Psoas muscle (tissue), 8 donors: ENCODE results near the gene MICALL2. TPM values are rescaled to one million over a fixed set of nuclear protein-coding genes. Genes with fewer than 3 reads are reported as not detected.

Source experiments
- ATAC-seq, 4 donors: fragments of 200-7000 bp; cut with Tn5 transposase; one replicate each; pipeline ENCODE4 v1.9.1; 2020; ENCODE audit warnings: moderate library complexity in 3 of 4, mild to moderate bottlenecking in 2 of 4
- DNase-seq, 2 donors: peaks; one replicate each; pipeline ENCODE4 v3.0.0-alpha.2; 2020
- H3K27ac ChIP-seq: fragments of 200-600 bp; one replicate; pipeline ENCODE4 v1.8.0; 2022
- H3K27me3 ChIP-seq, 3 donors: fragments of 200-600 bp in 1 of 3; one replicate each; pipeline versions ENCODE4 v1.6.1 to v1.8.0; 2013 to 2022; ENCODE audit warnings: low read length in 2 of 3, mild to moderate bottlenecking in 2 of 3, moderate library complexity in 1 of 3; ENCODE audit not compliant: insufficient read depth in 3 of 3
- H3K36me3 ChIP-seq, 2 donors: fragments of 200-600 bp in 1 of 2; one replicate each; pipeline versions ENCODE4 v1.6.1 to v1.8.0; 2013 to 2022; ENCODE audit warnings: low read depth in 1 of 2, mild to moderate bottlenecking in 1 of 2, moderate library complexity in 1 of 2; ENCODE audit not compliant: insufficient read depth in 1 of 2
- H3K4me1 ChIP-seq: fragments of 200-600 bp; one replicate; pipeline ENCODE4 v1.8.0; 2022
- H3K4me3 ChIP-seq: fragments of 200-600 bp; one replicate; pipeline ENCODE4 v1.8.0; 2022; ENCODE audit warnings: mild to moderate bottlenecking
- H3K9me3 ChIP-seq: fragments of 200-600 bp; one replicate; pipeline ENCODE4 v1.8.0; 2022
- CTCF ChIP-seq: fragments of 200-600 bp; IDR thresholded peaks from one replicate; pipeline ENCODE4 v1.8.0; 2022; ENCODE audit warnings: antibody characterized with exemption
- WGBS, 3 donors: extraction: QIAGEN DNeasy Blood & Tissue Kit; methylation state at CpG; one replicate each; pipeline versions ENCODE4 v1.1.6 to v1.1.7; 2013; 5-methylcytosine and 5-hydroxymethylcytosine counted together
- intact Hi-C, 2 donors: fragments of 100-400 bp; cut with DNase I; formaldehyde crosslinking; loops; one replicate each; pipeline versions ENCODE4 v1.11.0 to v1.14.2; 2022
- polyA plus RNA-seq, 3 donors: library from polyadenylated mRNA; stranded (reverse); fragments of 200-250 nt; gene quantifications; one replicate each; pipeline ENCODE4 v1.2.3, GENCODE V29; 2013
- total RNA-seq, 4 donors: library from RNA; stranded (reverse); fragmentation: NEBNext Ultra II Directional in 2 of 4; extraction: Animal tissue kit (Norgen Biotek cat#: 25700) in 2 of 4; gene quantifications; one replicate each; pipeline versions ENCODE4 v1.2.1 to v1.2.4, GENCODE V29; 2021 to 2023
- donor health status: healthy with polysubstance abuse.
- donor health status: DM: no; HTN: no; CAD: no; lungs with moderate emphysema.
- donor health status: Bipolar disorder and iron deficiency.
- donor health status: healthy.
- donor health status: DM: yes; HTN: yes; CAD: no.
- donor health status: DM: no; HTN: no; CAD: no.
- donor health status: DM: no; HTN: no; CAD: no.
- donor health status: DM: yes; HTN: yes; CAD: no.

MICALL2 gene
- total and polyA plus RNA-seq, 7 donors = 4.6 to 12.0 (median 5.8) TPM

DNA sequence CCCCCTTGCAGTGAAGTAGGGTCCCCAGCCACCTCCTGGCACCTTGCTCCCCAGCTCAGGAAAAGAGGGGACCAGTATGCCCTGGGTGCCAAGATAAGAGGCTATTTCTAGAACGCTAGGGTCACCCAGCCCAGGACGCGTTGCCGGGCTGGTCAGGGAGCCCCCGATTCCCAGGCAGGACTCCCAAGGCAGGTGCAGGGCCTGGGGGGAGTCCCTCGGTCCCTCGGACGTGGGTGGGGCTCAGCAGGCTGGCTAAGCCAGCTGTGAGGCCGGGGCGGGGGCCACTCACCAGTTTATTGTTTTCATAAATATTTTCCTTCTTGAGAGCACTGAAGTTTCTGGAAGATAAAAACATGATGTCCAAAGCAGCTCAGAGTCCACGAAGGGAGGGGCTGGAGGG, 9.3 kb downstream of the MICALL2 start:
- intact Hi-C loops = no loop called here
- no peak for ATAC-seq
- DNase-seq = no peak
- Histone ChIP-seq H3K4me3 (no peak overlapping the region), H3K27ac (no peak overlapping the region), H3K36me3 (no peaks in the 10 kb centered on the region), H3K27me3 (peaks cover 0 to 4% (median 0%) of the 10 kb centered on the region in 3 donors), H3K4me1 (no peaks in the 10 kb centered on the region), H3K9me3 (no peaks in the 10 kb centered on the region)
- WGBS, 3 donors = 60 to 72% (median 66%) methylated on average over 11 of the region's 11 CpGs
- no peak for TF ChIP-seq CTCF

DNA sequence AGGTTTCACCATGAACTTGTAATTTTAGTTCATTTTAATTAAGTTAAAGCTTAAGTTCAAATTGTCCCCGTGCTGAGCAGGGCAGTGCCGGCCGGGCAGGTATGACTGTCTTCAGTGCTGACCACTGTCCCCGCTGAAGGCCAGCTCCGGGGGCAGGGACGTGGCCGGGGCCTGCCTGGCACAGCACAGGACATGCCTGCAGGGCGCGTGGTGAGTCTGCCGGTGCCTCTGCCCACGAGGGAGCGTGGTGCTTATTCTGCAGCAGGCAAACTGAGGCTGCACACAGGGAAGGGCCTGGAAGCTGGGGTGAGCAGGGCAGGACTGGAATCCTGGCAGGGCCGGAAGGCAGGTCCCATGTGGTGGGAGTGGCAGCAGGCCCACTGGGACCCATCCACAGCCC, 9.8 kb downstream of the MICALL2 start:
- Histone ChIP-seq H3K27ac (no peak overlapping the region), H3K36me3 (no peaks in the 10 kb centered on the region), H3K9me3 (no peaks in the 10 kb centered on the region), H3K4me1 (no peaks in the 10 kb centered on the region), H3K4me3 (no peak overlapping the region), H3K27me3 (peaks cover 0 to 4% (median 0%) of the 10 kb centered on the region in 3 donors)
- 80 to 90% (median 89%) methylated on average over 13 of the region's 13 CpGs for WGBS, 3 donors
- TF ChIP-seq CTCF = no peak
- ATAC-seq = no peak
- no peak for DNase-seq
- intact Hi-C loops = no loop called here

- ATAC-seq (no peak), DNase-seq (no peak)
- no peaks in the 10 kb centered on the region for H3K9me3 ChIP-seq
- no peaks in the 10 kb centered on the region for H3K36me3 ChIP-seq
- WGBS, 3 donors = 94 to 98% (median 95%) methylated on average over 14 of the region's 14 CpGs
- no peak for TF ChIP-seq CTCF
- no peak overlapping the region for H3K4me3 ChIP-seq
- intact Hi-C loops = no loop called here
- H3K4me1 ChIP-seq = no peaks in the 10 kb centered on the region
- H3K27ac ChIP-seq = no peak overlapping the region
- peaks cover 0 to 4% (median 0%) of the 10 kb centered on the region in 3 donors for H3K27me3 ChIP-seq
Observed at GRCh38 chr7:1448958-1449357, 10.3 kb downstream of the MICALL2 start.

DNA sequence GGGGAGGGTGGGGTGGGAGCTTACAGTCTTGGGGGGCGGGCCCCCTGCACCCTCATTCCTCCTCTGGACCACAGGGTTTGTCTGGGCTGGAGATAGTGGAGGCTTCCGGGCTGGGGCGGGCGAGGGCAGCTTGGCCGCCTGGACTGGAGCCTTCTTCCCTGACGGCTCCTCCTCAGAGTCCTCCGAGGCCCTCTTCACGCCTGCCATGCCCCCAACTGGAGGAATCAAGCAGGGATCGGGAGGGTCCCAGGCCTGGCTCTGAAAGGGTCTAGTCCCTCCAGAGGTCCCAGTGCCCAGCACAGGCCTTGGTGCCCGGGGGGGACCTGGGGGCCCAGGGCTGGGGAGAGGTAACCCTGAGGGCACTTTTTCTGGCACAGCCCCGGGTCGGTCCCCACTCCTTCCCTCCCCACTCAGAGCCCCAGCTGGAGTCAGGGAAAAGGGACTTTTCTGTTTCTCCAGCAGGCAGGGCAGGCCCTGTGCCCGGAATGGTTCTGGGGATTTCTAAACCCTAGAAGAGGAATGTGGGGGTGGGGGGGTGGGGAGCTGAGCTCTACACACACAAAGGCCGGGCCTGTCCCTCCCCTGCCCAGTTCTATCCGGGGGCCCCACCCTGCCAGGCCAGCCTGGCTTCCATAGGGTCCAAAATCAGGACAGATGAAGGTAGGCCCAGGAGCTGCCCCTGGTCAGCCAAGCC, 11.6 kb downstream of the MICALL2 start:
- no peak overlapping the region for H3K4me3 ChIP-seq
- H3K36me3 ChIP-seq = no peaks in the 10 kb centered on the region
- 51 to 68% (median 59%) methylated on average over 15 of the region's 15 CpGs for WGBS, 3 donors
- peaks cover 0 to 4% (median 0%) of the 10 kb centered on the region in 3 donors for H3K27me3 ChIP-seq
- H3K4me1 ChIP-seq = no peaks in the 10 kb centered on the region
- DNase-seq (no peak), ATAC-seq (no peak)
- H3K9me3 ChIP-seq = no peaks in the 10 kb centered on the region
- no peak overlapping the region for H3K27ac ChIP-seq
- intact Hi-C loops = no loop called here
- no peak for TF ChIP-seq CTCF

GRCh38 chr7:1447112-1447511, 12.2 kb downstream of the MICALL2 start:
- Histone ChIP-seq H3K27ac (no peak overlapping the region), H3K27me3 (peaks cover 0 to 4% (median 0%) of the 10 kb centered on the region in 3 donors), H3K9me3 (no peaks in the 10 kb centered on the region), H3K4me1 (no peaks in the 10 kb centered on the region), H3K4me3 (no peak overlapping the region), H3K36me3 (no peaks in the 10 kb centered on the region)
- DNase-seq = no peak
- intact Hi-C loops = no loop called here
- 68 to 81% (median 77%) methylated on average over 11 of the region's 11 CpGs for WGBS, 3 donors
- ATAC-seq = no peak
- no peak for TF ChIP-seq CTCF
